Measurements from ENCODE around the gene BICC1. TPM values are rescaled to one million over a fixed set of nuclear protein-coding genes. Genes with fewer than 3 reads are reported as not detected.

BICC1 gene
- total RNA-seq, 1 experiment from 2014 or later, result 0.67 TPM

DNA sequence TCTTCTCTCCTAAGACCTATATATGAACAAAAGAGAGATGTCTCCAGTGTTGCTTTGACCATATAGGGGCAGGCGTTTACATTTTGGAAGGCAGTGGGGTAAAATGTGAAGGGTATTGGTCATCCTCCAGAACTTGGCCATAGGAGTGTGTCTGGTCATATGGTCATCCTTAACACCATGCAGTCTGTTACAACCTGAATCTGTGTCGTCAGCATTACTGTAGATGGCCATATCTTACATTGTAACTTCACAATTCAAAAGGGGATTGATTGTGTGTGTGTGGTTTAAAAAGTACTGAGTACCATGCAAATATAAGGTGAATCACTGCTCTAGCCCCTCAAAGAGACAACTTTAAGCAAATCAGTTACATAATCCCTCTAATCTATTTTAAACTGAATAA, 311.7 kb downstream of the BICC1 start:
- Histone ChIP-seq H3K27ac (ENCODE audit: low read length) (no peak overlapping the region), H3K9me3 (ENCODE audit: control insufficient read depth, insufficient read depth, low read depth, low read length) (no peaks in the 10 kb centered on the region), H3K4me3 (ENCODE audit: low read depth in 2 of 2, low read length in 2 of 2) (no peak overlapping the region), H3K27me3 (ENCODE audit: control insufficient read depth, insufficient read depth, low read length) (no peaks in the 10 kb centered on the region), H3K36me3 (ENCODE audit: control insufficient read depth, insufficient read depth, low read length) (no peaks in the 10 kb centered on the region), H3K4me1 (ENCODE audit: control insufficient read depth, insufficient read depth, low read length) (no peaks in the 10 kb centered on the region)
- in situ Hi-C loops (cut with HindIII; ENCODE audit: low pct_unique_long_range_greater_than_20kb, low sequenced_read_pairs) (no loop called here), intact Hi-C loops (cut with micrococcal nuclease; ENCODE audit: unreplicated experiment) (no loop called here)
- BruUV-seq (replicated peaks), result no TSS peak
- ChIA-PET POLR2A (no interaction called here), CTCF (no interaction called here)
- DNase-seq (ENCODE audit: low read depth, low spot score) (no peak), ATAC-seq (no peak)
- TF ChIP-seq POLR2AphosphoS5 (IDR thresholded peaks at IDR 0.05; ENCODE audit: low read depth, low read length), result no peak
- TF ChIP-seq, protein P1, sequence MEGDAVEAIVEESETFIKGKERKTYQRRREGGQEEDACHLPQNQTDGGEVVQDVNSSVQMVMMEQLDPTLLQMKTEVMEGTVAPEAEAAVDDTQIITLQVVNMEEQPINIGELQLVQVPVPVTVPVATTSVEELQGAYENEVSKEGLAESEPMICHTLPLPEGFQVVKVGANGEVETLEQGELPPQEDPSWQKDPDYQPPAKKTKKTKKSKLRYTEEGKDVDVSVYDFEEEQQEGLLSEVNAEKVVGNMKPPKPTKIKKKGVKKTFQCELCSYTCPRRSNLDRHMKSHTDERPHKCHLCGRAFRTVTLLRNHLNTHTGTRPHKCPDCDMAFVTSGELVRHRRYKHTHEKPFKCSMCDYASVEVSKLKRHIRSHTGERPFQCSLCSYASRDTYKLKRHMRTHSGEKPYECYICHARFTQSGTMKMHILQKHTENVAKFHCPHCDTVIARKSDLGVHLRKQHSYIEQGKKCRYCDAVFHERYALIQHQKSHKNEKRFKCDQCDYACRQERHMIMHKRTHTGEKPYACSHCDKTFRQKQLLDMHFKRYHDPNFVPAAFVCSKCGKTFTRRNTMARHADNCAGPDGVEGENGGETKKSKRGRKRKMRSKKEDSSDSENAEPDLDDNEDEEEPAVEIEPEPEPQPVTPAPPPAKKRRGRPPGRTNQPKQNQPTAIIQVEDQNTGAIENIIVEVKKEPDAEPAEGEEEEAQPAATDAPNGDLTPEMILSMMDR (IDR thresholded peaks at IDR 0.05), result no peak
- no peak for TF ChIP-seq TCF7L2 (IDR thresholded peaks at IDR 0.05; ENCODE audit: low read depth, low read length)
- no peak for TF ChIP-seq SIN3A (IDR thresholded peaks at IDR 0.05; ENCODE audit: borderline replicate concordance, insufficient read depth, low read depth, low read length)
- TF ChIP-seq, protein P2, sequence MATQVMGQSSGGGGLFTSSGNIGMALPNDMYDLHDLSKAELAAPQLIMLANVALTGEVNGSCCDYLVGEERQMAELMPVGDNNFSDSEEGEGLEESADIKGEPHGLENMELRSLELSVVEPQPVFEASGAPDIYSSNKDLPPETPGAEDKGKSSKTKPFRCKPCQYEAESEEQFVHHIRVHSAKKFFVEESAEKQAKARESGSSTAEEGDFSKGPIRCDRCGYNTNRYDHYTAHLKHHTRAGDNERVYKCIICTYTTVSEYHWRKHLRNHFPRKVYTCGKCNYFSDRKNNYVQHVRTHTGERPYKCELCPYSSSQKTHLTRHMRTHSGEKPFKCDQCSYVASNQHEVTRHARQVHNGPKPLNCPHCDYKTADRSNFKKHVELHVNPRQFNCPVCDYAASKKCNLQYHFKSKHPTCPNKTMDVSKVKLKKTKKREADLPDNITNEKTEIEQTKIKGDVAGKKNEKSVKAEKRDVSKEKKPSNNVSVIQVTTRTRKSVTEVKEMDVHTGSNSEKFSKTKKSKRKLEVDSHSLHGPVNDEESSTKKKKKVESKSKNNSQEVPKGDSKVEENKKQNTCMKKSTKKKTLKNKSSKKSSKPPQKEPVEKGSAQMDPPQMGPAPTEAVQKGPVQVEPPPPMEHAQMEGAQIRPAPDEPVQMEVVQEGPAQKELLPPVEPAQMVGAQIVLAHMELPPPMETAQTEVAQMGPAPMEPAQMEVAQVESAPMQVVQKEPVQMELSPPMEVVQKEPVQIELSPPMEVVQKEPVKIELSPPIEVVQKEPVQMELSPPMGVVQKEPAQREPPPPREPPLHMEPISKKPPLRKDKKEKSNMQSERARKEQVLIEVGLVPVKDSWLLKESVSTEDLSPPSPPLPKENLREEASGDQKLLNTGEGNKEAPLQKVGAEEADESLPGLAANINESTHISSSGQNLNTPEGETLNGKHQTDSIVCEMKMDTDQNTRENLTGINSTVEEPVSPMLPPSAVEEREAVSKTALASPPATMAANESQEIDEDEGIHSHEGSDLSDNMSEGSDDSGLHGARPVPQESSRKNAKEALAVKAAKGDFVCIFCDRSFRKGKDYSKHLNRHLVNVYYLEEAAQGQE (IDR thresholded peaks at IDR 0.05; ENCODE audit: insufficient read depth in 1 of 2, low read depth in 2 of 2, low read length in 1 of 2), result no peak

DNA sequence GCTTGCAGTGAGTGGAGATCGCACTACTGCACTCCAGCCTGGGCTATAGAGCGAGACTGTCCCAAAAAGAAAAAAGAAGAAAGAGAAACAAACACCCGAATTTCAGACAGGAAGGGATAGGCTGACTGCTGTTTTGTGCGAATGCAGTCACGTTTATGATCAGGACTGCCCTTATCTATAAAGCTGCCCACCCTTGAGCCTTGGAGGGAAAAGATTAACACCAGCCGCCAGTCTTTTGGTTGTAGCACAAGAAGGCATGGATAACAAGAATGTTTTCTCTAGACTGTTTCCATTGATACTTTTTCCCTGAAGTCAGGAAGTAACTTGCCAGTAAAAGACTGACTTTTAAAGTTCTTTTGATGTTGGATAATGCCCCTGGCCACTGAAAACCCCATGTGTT, 314.0 kb downstream of the BICC1 start:
- CTCF ChIA-PET, result no interaction called here
- no peaks in the 10 kb centered on the region for H3K9me3 ChIP-seq (ENCODE audit: control insufficient read depth, insufficient read depth, low read depth, low read length)
- TF ChIP-seq TCF7L2 (IDR thresholded peaks at IDR 0.05; ENCODE audit: low read depth, low read length) (no peak), POLR2AphosphoS5 (IDR thresholded peaks at IDR 0.05; ENCODE audit: low read depth, low read length) (no peak), SIN3A (IDR thresholded peaks at IDR 0.05; ENCODE audit: borderline replicate concordance, insufficient read depth, low read depth, low read length) (no peak)
- TF ChIP-seq, protein P2 (IDR thresholded peaks at IDR 0.05; ENCODE audit: insufficient read depth in 1 of 2, low read depth in 2 of 2, low read length in 1 of 2), result no peak
- TF ChIP-seq, protein P1 (IDR thresholded peaks at IDR 0.05), result no peak
- H3K27me3 ChIP-seq (ENCODE audit: control insufficient read depth, insufficient read depth, low read length), result no peaks in the 10 kb centered on the region
- no peak overlapping the region for H3K27ac ChIP-seq (ENCODE audit: low read length)
- intact Hi-C loops (cut with micrococcal nuclease; ENCODE audit: unreplicated experiment) (no loop called here), in situ Hi-C loops (cut with HindIII; ENCODE audit: low pct_unique_long_range_greater_than_20kb, low sequenced_read_pairs) (no loop called here)
- POLR2A ChIA-PET, result no interaction called here
- ATAC-seq (no peak), DNase-seq (ENCODE audit: low read depth, low spot score) (no peak)
- no peaks in the 10 kb centered on the region for H3K4me1 ChIP-seq (ENCODE audit: control insufficient read depth, insufficient read depth, low read length)
- no TSS peak for BruUV-seq (replicated peaks)
- no peaks in the 10 kb centered on the region for H3K36me3 ChIP-seq (ENCODE audit: control insufficient read depth, insufficient read depth, low read length)
- no peak overlapping the region for H3K4me3 ChIP-seq (ENCODE audit: low read depth in 2 of 2, low read length in 2 of 2)
